Neural cell (in vitro differentiated cells): ENCODE measurements around the gene LIM2. TPM values are rescaled to one million over a fixed set of nuclear protein-coding genes. Genes with fewer than 3 reads are reported as not detected.

Experiments
- H2AFZ ChIP-seq: fragments of 200-600, 300-800 bp; sonication (generic), shearing (Covaris generic); 2 replicates; pipeline ENCODE4 v1.6.0; 2014; ENCODE audit warnings: low read depth, mild to moderate bottlenecking, antibody characterized with exemption, low read length, moderate library complexity
- H3F3A ChIP-seq: fragments of 200-600 bp; shearing (Covaris generic); 2 replicates; pipeline ENCODE4 v1.6.1; 2016; ENCODE audit warnings: mild to moderate bottlenecking, moderate library complexity, mixed read lengths, antibody characterized with exemption, low read length; ENCODE audit not compliant: insufficient read depth, poor library complexity, severe bottlenecking
- H3K27ac ChIP-seq: fragments of 200-600, 300-800 bp; sonication (generic), shearing (Covaris generic); 2 replicates; pipeline ENCODE4 v1.5.1; 2014; ENCODE audit warnings: mild to moderate bottlenecking, low read length, moderate library complexity
- H3K27me3 ChIP-seq: fragments of 300-800, 200-600 bp; sonication (generic), shearing (Covaris generic); 2 replicates; pipeline ENCODE4 v1.6.0; 2014; ENCODE audit warnings: mild to moderate bottlenecking, low read depth, low read length, moderate library complexity; ENCODE audit not compliant: insufficient read depth
- H3K36me3 ChIP-seq: fragments of 300-800, 200-600 bp; sonication (generic), shearing (Covaris generic); 2 replicates; pipeline ENCODE4 v1.5.1; 2014; ENCODE audit warnings: mild to moderate bottlenecking, antibody characterized with exemption, low read length, moderate library complexity; ENCODE audit not compliant: insufficient read depth
- H3K4me2 ChIP-seq: fragments of 300-800, 200-600 bp; sonication (generic), shearing (Covaris generic); 2 replicates; pipeline ENCODE4 v1.6.0; 2014; ENCODE audit warnings: mild to moderate bottlenecking, low read length
- H3K4me3 ChIP-seq: fragments of 300-800, 200-600 bp; sonication (generic), shearing (Covaris generic); 2 replicates; pipeline ENCODE4 v1.5.1; 2014; ENCODE audit warnings: mild to moderate bottlenecking, low read length, moderate library complexity
- H3K79me2 ChIP-seq: fragments of 200-600 bp; shearing (Covaris generic); replicated peaks from 2 replicates; pipeline ENCODE4 v1.6.0; 2014; ENCODE audit warnings: mild to moderate bottlenecking, low read length, moderate library complexity; ENCODE audit not compliant: insufficient read depth
- H3K9ac ChIP-seq: fragments of 300-800, 200-600 bp; sonication (generic), shearing (Covaris generic); 2 replicates; pipeline ENCODE4 v1.6.1; 2016; ENCODE audit warnings: mild to moderate bottlenecking, low read length, mixed read lengths
- H3K9me2 ChIP-seq: fragments of 200-600 bp; shearing (Covaris generic); 2 replicates; pipeline ENCODE4 v1.6.1; 2016; ENCODE audit warnings: mild to moderate bottlenecking, low read length, mixed read lengths; ENCODE audit not compliant: insufficient read depth
- H3K9me3 ChIP-seq: fragments of 200-600, 300-800 bp; sonication (generic), shearing (Covaris generic); 2 replicates; pipeline ENCODE4 v1.6.1; 2016; ENCODE audit warnings: mild to moderate bottlenecking, mixed run types, low read length, moderate library complexity, mixed read lengths
- H4K20me1 ChIP-seq: fragments of 200-600 bp; shearing (Covaris generic); 2 replicates; pipeline ENCODE4 v1.6.1; 2016; ENCODE audit warnings: mild to moderate bottlenecking, mixed run types; ENCODE audit not compliant: insufficient read depth
- EP300 ChIP-seq: fragments of 450-650 bp; conservative IDR thresholded peaks from 2 replicates; pipeline ENCODE4 v1.6.1; 2014; ENCODE audit warnings: antibody characterized with exemption, mild to moderate bottlenecking, moderate library complexity; ENCODE audit not compliant: poor library complexity, severe bottlenecking
- EZH2 ChIP-seq: fragments of 200-600, 300-800 bp; shearing (Covaris generic), sonication (generic); IDR thresholded peaks from 2 replicates; pipeline ENCODE4 v1.6.1; 2014; ENCODE audit warnings: antibody characterized with exemption, low read length, borderline replicate concordance, mild to moderate bottlenecking; ENCODE audit not compliant: insufficient read depth, poor library complexity, severe bottlenecking
- MXI1 ChIP-seq: fragments of 450-650 bp; conservative IDR thresholded peaks from 2 replicates; pipeline ENCODE4 v1.6.1; 2014; ENCODE audit warnings: antibody characterized with exemption, mild to moderate bottlenecking; ENCODE audit not compliant: poor library complexity, severe bottlenecking
- POLR2AphosphoS5 ChIP-seq: IDR thresholded peaks from 2 replicates; pipeline ENCODE4 v1.6.1; 2012
- RAD21 ChIP-seq: fragments of 450-650 bp; conservative IDR thresholded peaks from 2 replicates; pipeline ENCODE4 v1.6.1; 2014; ENCODE audit warnings: antibody characterized with exemption, mild to moderate bottlenecking, moderate library complexity
- SMC3 ChIP-seq: fragments of 450-650 bp; conservative IDR thresholded peaks from 2 replicates; pipeline ENCODE4 v1.6.1; 2014; ENCODE audit warnings: antibody characterized with exemption, mild to moderate bottlenecking, moderate library complexity; ENCODE audit not compliant: poor library complexity
- TAF1 ChIP-seq: IDR thresholded peaks from 2 replicates; pipeline ENCODE4 v1.6.1; 2012; ENCODE audit warnings: low read depth
- polyA plus RNA-seq: library from polyadenylated mRNA; depleted of rRNA; stranded (reverse); fragments of >200 nt; gene quantifications from 2 replicates; pipeline ENCODE4 v1.2.3, GENCODE V29; 2014
- TF ChIP-seq, protein P1 (sequence below): fragments of 450-650 bp; IDR thresholded peaks from 2 replicates; pipeline ENCODE4 v1.5.1; 2014; ENCODE audit warnings: antibody characterized with exemption, mild to moderate bottlenecking, moderate library complexity; ENCODE audit not compliant: poor library complexity, severe bottlenecking
- TF ChIP-seq, protein P2 (sequence below): IDR thresholded peaks from 2 replicates; pipeline ENCODE4 v1.6.1; 2012; ENCODE audit warnings: borderline replicate concordance

The LIM2 gene
- polyA plus RNA-seq, 1 donor from 2014 or later: not detected

DNA sequence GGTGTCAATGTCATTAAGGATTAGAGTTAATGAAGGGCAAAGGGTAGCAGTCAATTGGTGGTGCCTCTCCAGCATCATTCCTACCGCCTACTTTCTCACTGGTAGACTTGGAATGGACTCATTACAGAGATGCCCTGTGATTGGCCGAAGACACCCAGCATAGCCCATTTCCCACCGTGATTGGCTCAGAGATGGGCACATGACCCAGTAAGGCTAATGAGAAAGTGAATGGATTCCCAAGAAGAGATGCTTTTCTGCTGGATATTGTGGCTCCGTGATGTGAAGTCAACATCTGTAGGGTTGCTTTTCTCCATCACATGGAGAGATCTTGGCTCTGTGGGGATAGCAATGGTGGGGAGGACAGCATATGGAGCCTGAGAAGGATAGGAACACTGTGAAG, 57.4 kb downstream of the LIM2 start:
- H3K4me2 ChIP-seq: no peak overlapping the region
- H3K27ac ChIP-seq: no peak overlapping the region
- H3K4me3 ChIP-seq: no peak overlapping the region
- no peaks in the 10 kb centered on the region for H3K79me2 ChIP-seq
- H3K9ac ChIP-seq: no peak overlapping the region
- no peaks in the 10 kb centered on the region for H3K9me3 ChIP-seq
- H2AFZ ChIP-seq: no peak overlapping the region
- H3K9me2 ChIP-seq: no peaks in the 10 kb centered on the region
- peaks cover 10% of the 10 kb centered on the region for H3K36me3 ChIP-seq
- no peaks in the 10 kb centered on the region for H3F3A ChIP-seq
- TF ChIP-seq MXI1: no peak
- no peak for TF ChIP-seq POLR2AphosphoS5
- TF ChIP-seq, protein P1, sequence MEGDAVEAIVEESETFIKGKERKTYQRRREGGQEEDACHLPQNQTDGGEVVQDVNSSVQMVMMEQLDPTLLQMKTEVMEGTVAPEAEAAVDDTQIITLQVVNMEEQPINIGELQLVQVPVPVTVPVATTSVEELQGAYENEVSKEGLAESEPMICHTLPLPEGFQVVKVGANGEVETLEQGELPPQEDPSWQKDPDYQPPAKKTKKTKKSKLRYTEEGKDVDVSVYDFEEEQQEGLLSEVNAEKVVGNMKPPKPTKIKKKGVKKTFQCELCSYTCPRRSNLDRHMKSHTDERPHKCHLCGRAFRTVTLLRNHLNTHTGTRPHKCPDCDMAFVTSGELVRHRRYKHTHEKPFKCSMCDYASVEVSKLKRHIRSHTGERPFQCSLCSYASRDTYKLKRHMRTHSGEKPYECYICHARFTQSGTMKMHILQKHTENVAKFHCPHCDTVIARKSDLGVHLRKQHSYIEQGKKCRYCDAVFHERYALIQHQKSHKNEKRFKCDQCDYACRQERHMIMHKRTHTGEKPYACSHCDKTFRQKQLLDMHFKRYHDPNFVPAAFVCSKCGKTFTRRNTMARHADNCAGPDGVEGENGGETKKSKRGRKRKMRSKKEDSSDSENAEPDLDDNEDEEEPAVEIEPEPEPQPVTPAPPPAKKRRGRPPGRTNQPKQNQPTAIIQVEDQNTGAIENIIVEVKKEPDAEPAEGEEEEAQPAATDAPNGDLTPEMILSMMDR: no peak
- TF ChIP-seq EZH2: no peak
- TF ChIP-seq SMC3: no peak
- no peak for TF ChIP-seq TAF1
- no peak for TF ChIP-seq EP300
- no peak for TF ChIP-seq RAD21
- TF ChIP-seq, protein P2, sequence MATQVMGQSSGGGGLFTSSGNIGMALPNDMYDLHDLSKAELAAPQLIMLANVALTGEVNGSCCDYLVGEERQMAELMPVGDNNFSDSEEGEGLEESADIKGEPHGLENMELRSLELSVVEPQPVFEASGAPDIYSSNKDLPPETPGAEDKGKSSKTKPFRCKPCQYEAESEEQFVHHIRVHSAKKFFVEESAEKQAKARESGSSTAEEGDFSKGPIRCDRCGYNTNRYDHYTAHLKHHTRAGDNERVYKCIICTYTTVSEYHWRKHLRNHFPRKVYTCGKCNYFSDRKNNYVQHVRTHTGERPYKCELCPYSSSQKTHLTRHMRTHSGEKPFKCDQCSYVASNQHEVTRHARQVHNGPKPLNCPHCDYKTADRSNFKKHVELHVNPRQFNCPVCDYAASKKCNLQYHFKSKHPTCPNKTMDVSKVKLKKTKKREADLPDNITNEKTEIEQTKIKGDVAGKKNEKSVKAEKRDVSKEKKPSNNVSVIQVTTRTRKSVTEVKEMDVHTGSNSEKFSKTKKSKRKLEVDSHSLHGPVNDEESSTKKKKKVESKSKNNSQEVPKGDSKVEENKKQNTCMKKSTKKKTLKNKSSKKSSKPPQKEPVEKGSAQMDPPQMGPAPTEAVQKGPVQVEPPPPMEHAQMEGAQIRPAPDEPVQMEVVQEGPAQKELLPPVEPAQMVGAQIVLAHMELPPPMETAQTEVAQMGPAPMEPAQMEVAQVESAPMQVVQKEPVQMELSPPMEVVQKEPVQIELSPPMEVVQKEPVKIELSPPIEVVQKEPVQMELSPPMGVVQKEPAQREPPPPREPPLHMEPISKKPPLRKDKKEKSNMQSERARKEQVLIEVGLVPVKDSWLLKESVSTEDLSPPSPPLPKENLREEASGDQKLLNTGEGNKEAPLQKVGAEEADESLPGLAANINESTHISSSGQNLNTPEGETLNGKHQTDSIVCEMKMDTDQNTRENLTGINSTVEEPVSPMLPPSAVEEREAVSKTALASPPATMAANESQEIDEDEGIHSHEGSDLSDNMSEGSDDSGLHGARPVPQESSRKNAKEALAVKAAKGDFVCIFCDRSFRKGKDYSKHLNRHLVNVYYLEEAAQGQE: no peak
- no peaks in the 10 kb centered on the region for H3K27me3 ChIP-seq
- no peaks in the 10 kb centered on the region for H4K20me1 ChIP-seq

Other genes starting within 250 kb of the LIM2 start
- not detected in 2 replicates for gene SIGLEC7, start 245.7 kb downstream of the LIM2 start, polyA plus RNA-seq
- gene CD33, start 162.9 kb downstream of the LIM2 start, polyA plus RNA-seq: not detected in 2 replicates
- gene SIGLECL1, start 136.9 kb downstream of the LIM2 start, polyA plus RNA-seq: not detected in 2 replicates
- gene IGLON5, start 76.3 kb downstream of the LIM2 start, polyA plus RNA-seq: 13.5 and 18.3 TPM in 2 replicates
- gene VSIG10L, start 45.8 kb downstream of the LIM2 start, polyA plus RNA-seq: 1.5 and 2.3 TPM in 2 replicates
- gene ETFB, start 21.6 kb downstream of the LIM2 start, polyA plus RNA-seq: 361 and 383 TPM in 2 replicates
- not detected in 2 replicates for gene CLDND2, start 19.0 kb downstream of the LIM2 start, polyA plus RNA-seq
- not detected in 2 replicates for gene NKG7, start 15.3 kb downstream of the LIM2 start, polyA plus RNA-seq
- not detected in 2 replicates for gene C19orf84, start 2.6 kb upstream of the LIM2 start, polyA plus RNA-seq
- gene SIGLEC10, start 29.7 kb upstream of the LIM2 start, polyA plus RNA-seq: not detected in 2 replicates
- gene SIGLEC8, start 70.5 kb upstream of the LIM2 start, polyA plus RNA-seq: not detected in 2 replicates
- not detected in 2 replicates for gene CEACAM18, start 90.6 kb upstream of the LIM2 start, polyA plus RNA-seq
- not detected in 2 replicates for gene SIGLEC12, start 113.8 kb upstream of the LIM2 start, polyA plus RNA-seq
- not detected in 2 replicates for gene SIGLEC6, start 143.7 kb upstream of the LIM2 start, polyA plus RNA-seq
- gene ZNF175, start 183.3 kb upstream of the LIM2 start, polyA plus RNA-seq: 10.9 and 20.6 TPM in 2 replicates
- gene SIGLEC5, start 242.4 kb upstream of the LIM2 start, polyA plus RNA-seq: not detected in 2 replicates